Neural progenitor cell (in vitro differentiated cells): Measurements from ENCODE around the gene ZSCAN5A. TPM values are rescaled to one million over a fixed set of nuclear protein-coding genes. Genes with fewer than 3 reads are reported as not detected.
"Not testable (repeated sequence)": the region's sequence is repeated elsewhere in the genome, so short reads cannot be mapped to it uniquely, and the experiment has no call there.

ENCODE experiments used
- DNase-seq: peaks from one replicate; pipeline ENCODE4 v3.0.0-alpha.2; 2016; ENCODE audit warnings: low spot score
- H2AFZ ChIP-seq: fragments of 200-600 bp; sonication (generic); replicated peaks from 2 replicates; pipeline ENCODE4 v1.6.1; 2016; ENCODE audit warnings: antibody characterized with exemption
- H3F3A ChIP-seq: fragments of 200-600 bp; sonication (generic); 2 replicates; pipeline ENCODE4 v1.6.1; 2016; ENCODE audit warnings: antibody characterized with exemption, low read depth
- H3K27ac ChIP-seq: fragments of 200-600 bp; sonication (generic); 2 replicates; pipeline ENCODE4 v1.5.1; 2016; ENCODE audit warnings: mild to moderate bottlenecking
- H3K27me3 ChIP-seq: fragments of 200-600 bp; sonication (generic); 2 replicates; pipeline ENCODE4 v1.6.1; 2016; ENCODE audit warnings: mild to moderate bottlenecking, moderate library complexity
- H3K36me3 ChIP-seq: fragments of 200-600 bp; sonication (generic); 2 replicates; pipeline ENCODE4 v1.5.1; 2016
- H3K4me1 ChIP-seq: fragments of 200-600 bp; sonication (generic); 2 replicates; pipeline ENCODE4 v1.6.1; 2016; ENCODE audit warnings: mixed run types
- H3K4me2 ChIP-seq: fragments of 200-600 bp; sonication (generic); 2 replicates; pipeline ENCODE4 v1.6.1; 2016
- H3K4me3 ChIP-seq: fragments of 200-600 bp; sonication (generic); 2 replicates; pipeline ENCODE4 v1.5.1; 2016
- H3K79me2 ChIP-seq: fragments of 200-600 bp; sonication (generic); 2 replicates; pipeline ENCODE4 v1.6.1; 2016; ENCODE audit warnings: low read depth
- H3K9ac ChIP-seq: fragments of 200-600 bp; sonication (generic); 2 replicates; pipeline ENCODE4 v1.6.1; 2016
- H3K9me3 ChIP-seq: fragments of 200-600 bp; sonication (generic); 2 replicates; pipeline ENCODE4 v1.5.1; 2016; ENCODE audit warnings: low read depth
- H4K20me1 ChIP-seq: fragments of 200-600 bp; sonication (generic); 2 replicates; pipeline ENCODE4 v1.6.1; 2016; ENCODE audit warnings: low read depth
- H3K27ac Mint-ChIP-seq: 3 replicates; pipeline ENCODE4 v1.8.0; 2021; ENCODE audit warnings: mixed read lengths
- H3K27me3 Mint-ChIP-seq: 2 replicates; pipeline ENCODE4 v1.8.0; 2022; ENCODE audit warnings: low read depth, mild to moderate bottlenecking, inconsistent platforms, moderate library complexity, mixed read lengths; ENCODE audit not compliant: insufficient read depth
- H3K36me3 Mint-ChIP-seq: 3 replicates; pipeline ENCODE4 v1.8.0; 2021; ENCODE audit warnings: mixed read lengths
- H3K4me1 Mint-ChIP-seq: 3 replicates; pipeline ENCODE4 v1.8.0; 2021; ENCODE audit warnings: mixed read lengths
- H3K4me3 Mint-ChIP-seq: 3 replicates; pipeline ENCODE4 v1.8.0; 2021; ENCODE audit warnings: mild to moderate bottlenecking, moderate library complexity, mixed read lengths
- H3K9me3 Mint-ChIP-seq: 3 replicates; pipeline ENCODE4 v1.8.0; 2020; ENCODE audit warnings: mixed read lengths
- EZH2 ChIP-seq: fragments of 200-600 bp; sonication (generic); IDR thresholded peaks from 2 replicates; pipeline ENCODE4 v1.6.1; 2017; ENCODE audit warnings: antibody characterized with exemption, mild to moderate bottlenecking, moderate library complexity
- EZH2phosphoT487 ChIP-seq: fragments of 200-600 bp; sonication (generic); IDR thresholded peaks from 2 replicates; pipeline ENCODE4 v1.6.1; 2017; ENCODE audit warnings: antibody characterized with exemption
- total RNA-seq: library from RNA; depleted of rRNA; stranded (reverse); fragments of >200 nt; gene quantifications from 2 replicates; pipeline ENCODE4 v1.2.3, GENCODE V29; 2015; ENCODE audit warnings: low replicate concordance
- TF ChIP-seq, protein P1 (sequence below): fragments of 200-600 bp; sonication (generic); IDR thresholded peaks from 2 replicates; pipeline ENCODE4 v1.5.1; 2017; ENCODE audit warnings: antibody characterized with exemption, mild to moderate bottlenecking

The ZSCAN5A gene
- total RNA-seq, 1 donor from 2014 or later = 1.6 TPM

DNA sequence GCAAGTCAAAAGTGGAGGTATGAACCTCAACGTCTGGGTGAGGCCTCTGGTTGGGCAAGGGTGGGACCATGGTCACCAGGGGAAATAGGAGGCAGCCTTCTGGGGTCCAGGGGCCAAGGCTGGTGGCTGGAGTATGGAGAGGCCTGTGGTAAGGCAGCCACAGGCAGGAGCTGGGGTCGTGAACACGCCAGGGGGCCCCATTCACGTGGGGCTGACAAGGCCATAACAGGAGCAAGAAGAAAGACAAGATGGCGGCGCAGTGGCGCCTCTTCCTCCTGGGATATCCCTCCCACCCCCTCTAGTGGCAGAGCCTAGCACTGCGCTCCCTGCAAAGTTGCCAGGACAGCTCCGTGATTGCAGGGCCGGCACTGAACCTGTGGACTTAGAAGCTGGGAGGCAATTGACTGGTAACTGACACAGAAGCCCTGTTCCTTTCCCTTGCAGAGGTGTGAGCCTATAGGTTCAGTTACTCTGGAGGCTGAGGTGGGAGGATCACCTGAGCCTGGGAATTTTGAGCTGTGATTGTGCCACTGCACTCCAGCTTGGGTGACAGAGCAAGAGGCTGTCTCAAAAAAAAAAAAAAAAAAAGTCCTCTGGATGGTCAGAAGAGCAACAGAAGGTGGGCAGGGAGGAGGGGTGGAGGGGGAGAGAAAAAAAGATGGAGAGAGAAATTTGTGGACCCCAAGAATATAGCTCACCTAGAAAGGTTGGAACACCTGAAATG lies 61.8 kb downstream of the ZSCAN5A start:
- Mint-ChIP-seq H3K36me3 (no peaks in the 10 kb centered on the region), H3K27me3 (peaks cover 4% of the 10 kb centered on the region), H3K27ac (peak overlapping the region; percentile 96), H3K4me3 (no peak overlapping the region), H3K9me3 (peaks cover 13% of the 10 kb centered on the region), H3K4me1 (no peaks in the 10 kb centered on the region)
- H3K79me2 ChIP-seq = no peaks in the 10 kb centered on the region
- no peak overlapping the region for H3K4me2 ChIP-seq
- no peaks in the 10 kb centered on the region for H3K9me3 ChIP-seq
- H3F3A ChIP-seq = no peaks in the 10 kb centered on the region
- no peaks in the 10 kb centered on the region for H3K27me3 ChIP-seq
- TF ChIP-seq EZH2 (no peak), EZH2phosphoT487 (no peak)
- TF ChIP-seq, protein P1, sequence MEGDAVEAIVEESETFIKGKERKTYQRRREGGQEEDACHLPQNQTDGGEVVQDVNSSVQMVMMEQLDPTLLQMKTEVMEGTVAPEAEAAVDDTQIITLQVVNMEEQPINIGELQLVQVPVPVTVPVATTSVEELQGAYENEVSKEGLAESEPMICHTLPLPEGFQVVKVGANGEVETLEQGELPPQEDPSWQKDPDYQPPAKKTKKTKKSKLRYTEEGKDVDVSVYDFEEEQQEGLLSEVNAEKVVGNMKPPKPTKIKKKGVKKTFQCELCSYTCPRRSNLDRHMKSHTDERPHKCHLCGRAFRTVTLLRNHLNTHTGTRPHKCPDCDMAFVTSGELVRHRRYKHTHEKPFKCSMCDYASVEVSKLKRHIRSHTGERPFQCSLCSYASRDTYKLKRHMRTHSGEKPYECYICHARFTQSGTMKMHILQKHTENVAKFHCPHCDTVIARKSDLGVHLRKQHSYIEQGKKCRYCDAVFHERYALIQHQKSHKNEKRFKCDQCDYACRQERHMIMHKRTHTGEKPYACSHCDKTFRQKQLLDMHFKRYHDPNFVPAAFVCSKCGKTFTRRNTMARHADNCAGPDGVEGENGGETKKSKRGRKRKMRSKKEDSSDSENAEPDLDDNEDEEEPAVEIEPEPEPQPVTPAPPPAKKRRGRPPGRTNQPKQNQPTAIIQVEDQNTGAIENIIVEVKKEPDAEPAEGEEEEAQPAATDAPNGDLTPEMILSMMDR = peak; percentile 93
- H2AFZ ChIP-seq = peak overlapping the region; percentile 99
- DNase-seq = peak; percentile 91
- H3K4me3 ChIP-seq = no peak overlapping the region
- no peak overlapping the region for H3K9ac ChIP-seq
- no peaks in the 10 kb centered on the region for H3K36me3 ChIP-seq
- H4K20me1 ChIP-seq = no peaks in the 10 kb centered on the region
- no peak overlapping the region for H3K27ac ChIP-seq
- H3K4me1 ChIP-seq = no peaks in the 10 kb centered on the region

DNA sequence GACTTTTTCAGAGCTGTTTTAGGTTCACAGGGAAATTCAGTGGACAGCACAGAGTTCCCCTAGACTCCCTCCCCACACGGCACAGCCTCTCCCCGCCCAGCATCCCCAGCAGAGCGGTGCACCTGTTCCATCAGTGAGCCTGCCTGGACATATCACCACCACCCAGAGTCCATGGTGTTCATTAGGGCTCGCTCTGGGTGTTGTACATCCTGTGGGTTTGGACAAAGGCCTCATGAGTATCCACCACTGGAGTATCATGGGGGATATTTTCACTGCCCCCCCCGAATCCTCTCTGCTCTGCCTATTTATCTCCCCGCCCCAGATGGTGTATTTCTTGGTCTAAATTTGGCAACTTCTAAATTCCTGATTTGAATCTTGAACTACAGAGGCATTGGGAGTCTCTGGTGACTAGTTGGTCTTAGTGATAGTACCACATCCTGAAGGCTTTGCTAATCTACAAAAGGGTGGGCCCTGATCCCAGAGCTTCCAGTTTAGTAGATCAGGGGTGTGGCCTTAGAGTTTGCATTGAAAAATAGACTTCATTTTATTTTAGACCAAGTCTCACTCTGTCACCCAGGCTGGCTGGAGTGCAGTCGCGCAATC lies 65.8 kb downstream of the ZSCAN5A start:
- H4K20me1 ChIP-seq, DNase-seq, H3K27ac ChIP-seq, H2AFZ ChIP-seq, H3K27ac Mint-ChIP-seq, H3K4me3 Mint-ChIP-seq, H3K27me3 Mint-ChIP-seq, H3K79me2 ChIP-seq, H3K4me1 Mint-ChIP-seq, H3K36me3 Mint-ChIP-seq, H3F3A ChIP-seq, H3K4me2 ChIP-seq, H3K36me3 ChIP-seq, H3K9ac ChIP-seq, H3K9me3 ChIP-seq, H3K27me3 ChIP-seq, H3K4me3 ChIP-seq, H3K4me1 ChIP-seq: not testable (repeated sequence)
- H3K9me3 Mint-ChIP-seq = peaks cover 13% of the 10 kb centered on the region

GRCh38 chr19:56245764-56246163 lies 68.9 kb downstream of the ZSCAN5A start:
- H3K36me3 Mint-ChIP-seq, H3K27ac ChIP-seq, H3K9me3 Mint-ChIP-seq: not testable (repeated sequence)

More at GRCh38 chr19:56245764-56246163, 68.9 kb downstream of the ZSCAN5A start:
- H3K4me3 Mint-ChIP-seq, H3K4me3 ChIP-seq, H3K4me2 ChIP-seq, H3K9me3 ChIP-seq, H3K4me1 ChIP-seq, DNase-seq, H3F3A ChIP-seq, H3K9ac ChIP-seq, H3K27me3 Mint-ChIP-seq, H3K36me3 ChIP-seq, H4K20me1 ChIP-seq, H2AFZ ChIP-seq, H3K27ac Mint-ChIP-seq, H3K27me3 ChIP-seq, H3K79me2 ChIP-seq, H3K4me1 Mint-ChIP-seq: not testable (repeated sequence)
- TF ChIP-seq, protein P1 = peak; percentile 31
